ENCODE data around the gene CDKN2D. TPM values are rescaled to one million over a fixed set of nuclear protein-coding genes. Genes with fewer than 3 reads are reported as not detected.

CDKN2D gene
- total RNA-seq = 3.7 and 3.8 TPM in 2 replicates

GRCh38 chr19:10568826-10569651, at the start of gene CDKN2D:
CDKN2D (minus strand) TSS chr19:10568979; CDS start chr19:10568653, 326 bp downstream.

GRCh38 chr19:10587022-10587838, 18.5 kb upstream of the CDKN2D start, which contains the start of gene AP1M2:
AP1M2 (minus strand) TSS chr19:10587312; CDS start chr19:10587231, 81 bp downstream.

GRCh38 chr19:10565567-10566407, 3.0 kb downstream of the CDKN2D start, which contains the start of gene KRI1:
KRI1 (minus strand) TSS chr19:10566010; CDS start chr19:10565999, 11 bp downstream.

DNA sequence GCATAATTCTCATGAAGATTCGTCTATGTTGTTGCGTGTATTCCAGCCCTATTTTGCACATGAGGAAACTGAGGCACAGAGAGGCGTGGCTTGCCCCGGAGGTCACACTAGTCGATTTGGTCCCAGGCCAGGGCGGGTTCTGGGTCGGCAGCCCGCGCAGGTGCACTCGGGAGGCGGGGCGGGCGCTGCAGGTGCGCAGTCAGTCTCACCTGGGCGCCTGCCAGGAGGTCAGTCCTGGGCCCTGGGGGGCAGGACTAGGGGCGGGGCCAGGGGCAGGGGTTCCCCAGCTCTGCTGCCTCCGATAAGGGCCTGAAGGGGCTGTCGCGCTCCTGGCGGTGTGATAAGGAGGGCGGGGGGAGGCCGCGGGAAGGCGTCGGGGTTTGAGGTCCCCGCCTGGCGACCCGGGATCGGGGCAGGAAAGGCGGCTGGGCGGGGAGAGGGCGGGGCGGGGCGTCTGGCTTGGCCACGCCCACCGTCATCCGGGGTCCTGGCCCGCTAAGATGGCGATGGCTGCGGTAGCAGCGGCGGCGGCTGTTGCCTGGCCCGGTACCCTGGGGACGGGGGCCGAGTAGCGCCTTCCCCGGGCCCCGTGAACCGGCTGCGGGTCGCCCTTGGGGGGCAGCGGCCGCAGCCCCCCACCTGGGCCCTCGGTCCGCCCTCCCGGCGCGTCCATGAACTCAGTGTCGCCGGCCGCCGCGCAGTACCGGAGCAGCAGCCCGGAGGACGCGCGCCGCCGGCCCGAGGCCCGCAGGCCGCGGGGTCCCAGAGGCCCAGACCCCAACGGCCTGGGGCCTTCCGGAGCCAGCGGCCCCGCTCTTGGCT, 25.1 kb downstream of the CDKN2D start, which contains the start of gene ATG4D:
ATG4D (plus strand) TSS at position 485 of the 822 bp plus-strand sequence; CDS start at position 672, 187 bp downstream.

DNA sequence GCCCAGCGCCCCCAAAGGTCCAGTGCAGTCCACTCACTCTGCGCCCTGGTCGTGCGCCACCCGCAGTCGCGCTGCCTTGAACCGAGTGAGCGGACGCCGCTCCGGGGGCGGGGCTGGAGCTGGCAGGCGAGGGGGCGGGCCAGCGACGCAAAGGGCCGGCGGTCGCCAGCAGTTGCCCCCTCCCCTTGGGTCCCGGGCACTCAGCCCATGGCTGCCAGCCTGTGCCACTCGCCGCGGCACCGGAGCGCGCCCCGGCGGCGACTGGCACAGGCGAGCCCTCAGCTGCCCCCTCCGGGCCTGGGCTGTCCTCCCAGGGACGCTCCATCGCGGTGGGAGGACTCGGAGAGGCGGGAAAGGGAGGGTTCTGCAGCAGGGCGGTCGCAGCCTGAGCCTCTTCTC, 51.4 kb downstream of the CDKN2D start, which contains the start of gene S1PR5:
S1PR5 (minus strand) TSS at position 87 of the 399 bp plus-strand sequence. CDS start 2,436 bp downstream, outside the sequence.

Small RNAs within 50 kb of the gene (small RNA-seq; reads per million reads assigned to genes)
- not detected for gene MIR1238
- gene RNU7-140P = not detected

Other genes with a start within 250 kb of the CDKN2D start
- 7.6 and 10.8 TPM in 2 replicates for gene RAVER1, start 235.4 kb downstream of the CDKN2D start, total RNA-seq
- 5.1 and 5.4 TPM in 2 replicates for gene ICAM3, start 229.4 kb downstream of the CDKN2D start, total RNA-seq
- 41.3 and 46.0 TPM in 2 replicates for gene TYK2, start 188.4 kb downstream of the CDKN2D start, total RNA-seq
- 122 and 138 TPM in 2 replicates for gene CDC37, start 165.4 kb downstream of the CDKN2D start, total RNA-seq
- gene PDE4A, start 148.4 kb downstream of the CDKN2D start, total RNA-seq = 5.3 and 6.8 TPM in 2 replicates
- 51.2 and 55.7 TPM in 2 replicates for gene KEAP1, start 65.6 kb downstream of the CDKN2D start, total RNA-seq
- under 0.01 and 0.13 TPM in 2 replicates for gene S1PR5, start 51.5 kb downstream of the CDKN2D start, total RNA-seq
- 6.1 and 7.0 TPM in 2 replicates for gene ATG4D, start 25.1 kb downstream of the CDKN2D start, total RNA-seq
- gene KRI1, start 3.0 kb downstream of the CDKN2D start, total RNA-seq = 6.1 and 6.8 TPM in 2 replicates
- gene AP1M2, start 18.3 kb upstream of the CDKN2D start, total RNA-seq = not detected in 2 replicates
- gene SLC44A2, start 56.6 kb upstream of the CDKN2D start, total RNA-seq = 42.2 and 44.1 TPM in 2 replicates
- 92.3 and 109 TPM in 2 replicates for gene ILF3, start 85.4 kb upstream of the CDKN2D start, total RNA-seq
- 20.4 and 23.8 TPM in 2 replicates for gene QTRT1, start 132.5 kb upstream of the CDKN2D start, total RNA-seq
- gene DNM2, start 149.1 kb upstream of the CDKN2D start, total RNA-seq = 71.3 and 75.5 TPM in 2 replicates

Measured in articular chondrocyte of knee joint (primary cell).